Liver (tissue), 9 donors: ENCODE data around the gene BOC. TPM values are rescaled to one million over a fixed set of nuclear protein-coding genes. Genes with fewer than 3 reads are reported as not detected.

ENCODE experiments used
- DNase-seq: peaks from one replicate; pipeline ENCODE4 v3.0.0-alpha.2; 2017; ENCODE audit warnings: low spot score
- H3K27ac ChIP-seq, 2 donors: one replicate each; pipeline ENCODE4 v1.7.0; 2013; ENCODE audit warnings: inconsistent platforms in 2 of 2, low read length in 2 of 2, control low read depth in 1 of 2, low read depth in 1 of 2, mild to moderate bottlenecking in 1 of 2
- H3K27me3 ChIP-seq, 4 donors: one replicate each; pipeline versions ENCODE4 v1.6.1 to v1.7.0; 2013; ENCODE audit warnings: low read length in 3 of 4, inconsistent platforms in 1 of 4, mild to moderate bottlenecking in 1 of 4, moderate library complexity in 1 of 4; ENCODE audit not compliant: control insufficient read depth in 4 of 4, insufficient read depth in 4 of 4
- H3K36me3 ChIP-seq, 4 donors: one replicate each; pipeline versions ENCODE4 v1.6.1 to v1.7.0; 2013; ENCODE audit warnings: low read length in 3 of 4, mild to moderate bottlenecking in 3 of 4, low read depth in 1 of 4, moderate library complexity in 1 of 4; ENCODE audit not compliant: control insufficient read depth in 4 of 4, insufficient read depth in 3 of 4
- H3K4me1 ChIP-seq, 4 donors: one replicate each; pipeline versions ENCODE4 v1.6.1 to v1.7.0; 2013; ENCODE audit warnings: low read length in 3 of 4, mild to moderate bottlenecking in 3 of 4, moderate library complexity in 1 of 4; ENCODE audit not compliant: control insufficient read depth in 4 of 4, insufficient read depth in 4 of 4
- H3K4me3 ChIP-seq, 3 donors: one replicate each; pipeline versions ENCODE4 v1.6.1 to v1.7.0; 2013; ENCODE audit warnings: low read length in 3 of 3, control low read depth in 1 of 3, low read depth in 1 of 3, mild to moderate bottlenecking in 1 of 3
- H3K9ac ChIP-seq, 2 donors: one replicate each; pipeline ENCODE4 v1.7.0; 2013; ENCODE audit warnings: low read length in 2 of 2, mild to moderate bottlenecking in 2 of 2, moderate library complexity in 2 of 2, control low read depth in 1 of 2, low read depth in 1 of 2
- H3K9me3 ChIP-seq, 4 donors: one replicate each; pipeline versions ENCODE4 v1.6.1 to v1.7.0; 2013; ENCODE audit warnings: low read length in 3 of 4; ENCODE audit not compliant: control insufficient read depth in 4 of 4
- EGR1 ChIP-seq, 2 donors: IDR thresholded peaks; 2 replicates each; pipeline ENCODE4 v1.6.1; 2016 to 2018; ENCODE audit warnings: antibody characterized with exemption in 2 of 2, low read depth in 2 of 2
- FOXA1 ChIP-seq: IDR thresholded peaks from 2 replicates; pipeline ENCODE4 v1.6.1; 2016; ENCODE audit warnings: antibody characterized with exemption
- FOXA2 ChIP-seq: IDR thresholded peaks from 2 replicates; pipeline ENCODE4 v1.6.1; 2016; ENCODE audit warnings: antibody characterized with exemption
- GABPA ChIP-seq, 2 donors: IDR thresholded peaks in 1 of 2; conservative IDR thresholded peaks in 1 of 2; 2 replicates each; pipeline ENCODE4 v1.6.1; 2016; ENCODE audit warnings: antibody characterized with exemption in 2 of 2, mild to moderate bottlenecking in 1 of 2, moderate library complexity in 1 of 2
- HNF4A ChIP-seq, 2 donors: conservative IDR thresholded peaks; 2 replicates each; pipeline ENCODE4 v1.6.1; 2016; ENCODE audit warnings: antibody characterized with exemption in 2 of 2, mild to moderate bottlenecking in 2 of 2
- HNF4G ChIP-seq: IDR thresholded peaks from 2 replicates; pipeline ENCODE4 v1.6.1; 2016; ENCODE audit warnings: antibody characterized with exemption
- JUND ChIP-seq, 2 donors: IDR thresholded peaks; 2 replicates each; pipeline ENCODE4 v1.6.1; 2016; ENCODE audit warnings: antibody characterized with exemption in 2 of 2
- RAD21 ChIP-seq, 2 donors: IDR thresholded peaks; 2 replicates each; pipeline ENCODE4 v1.6.1; 2016; ENCODE audit warnings: antibody characterized with exemption in 2 of 2, mild to moderate bottlenecking in 2 of 2
- RXRA ChIP-seq, 2 donors: IDR thresholded peaks; 2 replicates each; pipeline ENCODE4 v1.6.1; 2017 to 2018; ENCODE audit warnings: antibody characterized with exemption in 2 of 2, mild to moderate bottlenecking in 1 of 2
- TAF1 ChIP-seq: conservative IDR thresholded peaks from 2 replicates; pipeline ENCODE4 v1.6.1; 2016; ENCODE audit warnings: antibody characterized with exemption, mild to moderate bottlenecking
- YY1 ChIP-seq: IDR thresholded peaks from 2 replicates; pipeline ENCODE4 v1.6.1; 2016; ENCODE audit warnings: antibody characterized with exemption, mild to moderate bottlenecking
- WGBS: extraction: QIAGEN DNeasy Blood & Tissue Kit; methylation state at CpG from one replicate; pipeline ENCODE4 v1.1.7; 2013; 5-methylcytosine and 5-hydroxymethylcytosine counted together
- polyA plus RNA-seq, 2 donors: library from polyadenylated mRNA; stranded (reverse) in 1 of 2; unstranded in 1 of 2; fragments of 200-250 nt in 1 of 2; fragments of >200 nt in 1 of 2; fragmentation: Nextera tagmentation in 1 of 2; extraction: Ambion mirVana in 1 of 2; gene quantifications; one replicate each; pipeline versions ENCODE4 v1.2.1 to v1.2.3, GENCODE V29; 2013 to 2015
- total RNA-seq, 2 donors: library from RNA; depleted of rRNA; stranded (reverse); fragments of >200 nt; gene quantifications; one replicate each; pipeline ENCODE4 v1.2.3, GENCODE V29; 2014
- TF ChIP-seq, protein P1 (sequence below): IDR thresholded peaks from 2 replicates; pipeline ENCODE4 v1.6.1; 2016; ENCODE audit warnings: antibody characterized with exemption
- TF ChIP-seq, protein P2 (sequence below): IDR thresholded peaks from 2 replicates; pipeline ENCODE4 v1.6.1; 2016; ENCODE audit warnings: antibody characterized with exemption
- TF ChIP-seq, protein P3 (sequence below): IDR thresholded peaks from 2 replicates; pipeline ENCODE4 v1.6.1; 2016; ENCODE audit warnings: antibody characterized with exemption, mild to moderate bottlenecking
- TF ChIP-seq, protein P4 (sequence below): fragments of 150-350 bp; IDR thresholded peaks from 2 replicates; pipeline ENCODE4 v1.5.1; 2017; ENCODE audit warnings: improper control_type of control experiment, low read depth, low read length; ENCODE audit not compliant: missing input control
- donor health status: healthy.
- donor health status: healthy.
- donor health status: healthy.
- donor health status: healthy.
- donor health status: healthy.

Gene BOC
- total and polyA plus RNA-seq, 4 donors: 0.31 to 1.5 (median 0.65) TPM; not detected in 1

DNA sequence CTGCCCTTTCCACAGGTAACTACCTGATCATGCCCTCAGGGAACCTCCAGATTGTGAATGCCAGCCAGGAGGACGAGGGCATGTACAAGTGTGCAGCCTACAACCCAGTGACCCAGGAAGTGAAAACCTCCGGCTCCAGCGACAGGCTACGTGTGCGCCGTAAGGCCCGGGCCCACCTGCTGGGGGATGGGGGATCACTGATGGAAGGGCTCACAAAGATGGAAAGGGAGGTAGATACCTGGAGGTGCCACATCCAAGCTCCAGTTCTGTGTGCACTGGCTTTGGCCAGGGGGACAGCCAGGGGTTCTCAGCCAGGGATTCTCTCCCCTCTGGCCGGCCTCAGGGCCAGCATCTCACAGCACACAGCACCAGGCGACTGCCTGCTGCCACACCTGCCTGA is 59.4 kb downstream of the BOC start (continued):
- no peak for TF ChIP-seq FOXA1
- TF ChIP-seq YY1: no peak
- TF ChIP-seq JUND (IDR thresholded peaks at IDR 0.05): no peak
- no peak for TF ChIP-seq HNF4A (conservative IDR thresholded peaks at IDR 0.05)

DNA sequence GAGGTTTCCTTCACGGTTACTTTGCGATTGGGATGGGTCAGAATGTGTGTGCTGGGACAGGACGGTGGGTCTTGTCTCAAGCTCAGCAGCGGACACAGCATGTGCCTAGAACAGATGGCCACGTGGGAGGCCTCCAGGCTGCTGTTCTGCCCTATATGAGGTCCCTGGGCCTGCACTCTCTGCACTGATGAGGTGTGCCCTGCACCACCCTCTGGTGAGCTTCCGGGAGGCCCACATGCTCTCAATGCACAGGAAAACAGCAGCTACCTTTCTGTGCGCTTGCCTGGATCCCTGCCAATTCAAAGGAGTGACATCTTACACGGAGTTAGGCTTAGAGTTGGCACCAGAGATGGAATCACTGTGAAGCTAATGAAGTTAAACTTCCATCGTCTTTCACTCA is 59.8 kb downstream of the BOC start:
- H3K27ac ChIP-seq: no peak overlapping the region
- no peak overlapping the region for H3K9ac ChIP-seq
- no peak overlapping the region for H3K4me3 ChIP-seq
- no peak for TF ChIP-seq YY1
- TF ChIP-seq, protein P1, sequence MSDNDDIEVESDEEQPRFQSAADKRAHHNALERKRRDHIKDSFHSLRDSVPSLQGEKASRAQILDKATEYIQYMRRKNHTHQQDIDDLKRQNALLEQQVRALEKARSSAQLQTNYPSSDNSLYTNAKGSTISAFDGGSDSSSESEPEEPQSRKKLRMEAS: no peak
- no peak for TF ChIP-seq FOXA1
- no peaks in the 10 kb centered on the region for H3K9me3 ChIP-seq
- H3K4me1 ChIP-seq: peaks cover 0 to 6% (median 0%) of the 10 kb centered on the region in 4 donors
- no peaks in the 10 kb centered on the region for H3K27me3 ChIP-seq
- H3K36me3 ChIP-seq: no peaks in the 10 kb centered on the region
- WGBS: 80% methylated on average over 9 of the region's 9 CpGs
- DNase-seq: no peak

DNA sequence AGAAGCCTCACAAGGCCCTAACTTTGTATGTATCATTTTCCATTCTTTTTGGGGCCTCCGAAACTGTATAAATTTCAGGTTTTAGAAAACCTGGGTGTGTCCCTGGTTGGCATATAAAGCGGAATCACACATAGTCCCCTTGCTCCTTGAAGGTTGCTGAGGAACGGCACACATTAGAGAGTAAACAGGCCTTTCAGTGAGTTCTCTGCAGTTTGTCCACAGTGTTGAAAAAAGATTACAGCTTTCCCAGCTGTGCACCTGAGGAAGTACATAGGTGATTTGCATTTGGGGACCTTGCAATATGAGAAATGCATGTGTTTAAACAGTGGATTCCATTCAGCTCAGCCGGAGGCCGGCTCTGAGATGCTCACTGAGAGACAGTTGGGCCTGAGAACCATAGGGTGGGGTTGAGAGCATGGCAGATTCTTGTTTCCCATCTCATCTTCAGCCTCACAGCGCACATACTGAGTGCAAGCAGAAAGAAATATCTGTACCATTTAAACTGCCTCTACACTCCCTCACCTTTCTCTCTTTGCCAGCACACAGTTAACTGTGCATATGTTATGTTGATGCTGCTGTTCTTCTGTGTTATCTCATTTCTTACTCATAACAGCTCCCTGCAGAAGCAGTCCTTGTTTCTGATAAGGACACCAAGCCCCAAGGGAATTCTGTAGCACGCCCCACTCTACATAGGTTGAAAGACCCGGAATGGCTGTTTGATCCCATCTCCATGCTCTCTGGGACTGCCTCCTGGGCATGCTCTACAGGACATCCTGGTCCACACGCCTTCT is 60.4 kb downstream of the BOC start:
- no peak overlapping the region for H3K27ac ChIP-seq
- peaks cover 0 to 6% (median 0%) of the 10 kb centered on the region in 4 donors for H3K4me1 ChIP-seq
- no peaks in the 10 kb centered on the region for H3K36me3 ChIP-seq
- H3K4me3 ChIP-seq: no peak overlapping the region
- WGBS: 86% methylated on average over 9 of the region's 9 CpGs
- no peaks in the 10 kb centered on the region for H3K9me3 ChIP-seq
- DNase-seq: no peak
- H3K9ac ChIP-seq: no peak overlapping the region
- no peaks in the 10 kb centered on the region for H3K27me3 ChIP-seq
- TF ChIP-seq EGR1 (IDR thresholded peaks at IDR 0.05; ENCODE audit: low read depth in 2 of 2): no peak
- TF ChIP-seq FOXA1: no peak
- no peak for TF ChIP-seq FOXA2
- TF ChIP-seq RAD21 (IDR thresholded peaks at IDR 0.05): no peak
- no peak for TF ChIP-seq YY1
- TF ChIP-seq GABPA (IDR thresholded peaks at IDR 0.05 in 1 of 2, conservative IDR thresholded peaks at IDR 0.05 in 1 of 2): no peak
- TF ChIP-seq, protein P2, sequence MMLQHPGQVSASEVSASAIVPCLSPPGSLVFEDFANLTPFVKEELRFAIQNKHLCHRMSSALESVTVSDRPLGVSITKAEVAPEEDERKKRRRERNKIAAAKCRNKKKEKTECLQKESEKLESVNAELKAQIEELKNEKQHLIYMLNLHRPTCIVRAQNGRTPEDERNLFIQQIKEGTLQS: no peak
- no peak for TF ChIP-seq JUND (IDR thresholded peaks at IDR 0.05)
- TF ChIP-seq RXRA (IDR thresholded peaks at IDR 0.05): no peak

DNA sequence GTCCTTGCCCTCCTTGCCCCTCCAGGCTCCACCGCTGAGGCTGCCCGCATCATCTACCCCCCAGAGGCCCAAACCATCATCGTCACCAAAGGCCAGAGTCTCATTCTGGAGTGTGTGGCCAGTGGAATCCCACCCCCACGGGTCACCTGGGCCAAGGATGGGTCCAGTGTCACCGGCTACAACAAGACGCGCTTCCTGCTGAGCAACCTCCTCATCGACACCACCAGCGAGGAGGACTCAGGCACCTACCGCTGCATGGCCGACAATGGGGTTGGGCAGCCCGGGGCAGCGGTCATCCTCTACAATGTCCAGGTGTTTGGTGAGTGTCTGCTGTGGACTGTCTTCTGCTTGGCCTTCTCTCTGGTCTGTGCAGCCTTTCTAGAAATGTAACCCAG is 61.0 kb downstream of the BOC start:
- no peak for DNase-seq

More for the DNA sequence above, 61.0 kb downstream of the BOC start:
- Histone ChIP-seq H3K4me3 (no peak overlapping the region), H3K36me3 (no peaks in the 10 kb centered on the region), H3K9ac (no peak overlapping the region), H3K27me3 (no peaks in the 10 kb centered on the region), H3K27ac (no peak overlapping the region), H3K9me3 (no peaks in the 10 kb centered on the region), H3K4me1 (peaks cover 0 to 6% (median 0%) of the 10 kb centered on the region in 4 donors)
- WGBS: 91% methylated on average over 13 of the region's 13 CpGs
- no peak for TF ChIP-seq JUND (IDR thresholded peaks at IDR 0.05)
- no peak for TF ChIP-seq HNF4G
- no peak for TF ChIP-seq YY1
- no peak for TF ChIP-seq FOXA2
- TF ChIP-seq, protein P3, sequence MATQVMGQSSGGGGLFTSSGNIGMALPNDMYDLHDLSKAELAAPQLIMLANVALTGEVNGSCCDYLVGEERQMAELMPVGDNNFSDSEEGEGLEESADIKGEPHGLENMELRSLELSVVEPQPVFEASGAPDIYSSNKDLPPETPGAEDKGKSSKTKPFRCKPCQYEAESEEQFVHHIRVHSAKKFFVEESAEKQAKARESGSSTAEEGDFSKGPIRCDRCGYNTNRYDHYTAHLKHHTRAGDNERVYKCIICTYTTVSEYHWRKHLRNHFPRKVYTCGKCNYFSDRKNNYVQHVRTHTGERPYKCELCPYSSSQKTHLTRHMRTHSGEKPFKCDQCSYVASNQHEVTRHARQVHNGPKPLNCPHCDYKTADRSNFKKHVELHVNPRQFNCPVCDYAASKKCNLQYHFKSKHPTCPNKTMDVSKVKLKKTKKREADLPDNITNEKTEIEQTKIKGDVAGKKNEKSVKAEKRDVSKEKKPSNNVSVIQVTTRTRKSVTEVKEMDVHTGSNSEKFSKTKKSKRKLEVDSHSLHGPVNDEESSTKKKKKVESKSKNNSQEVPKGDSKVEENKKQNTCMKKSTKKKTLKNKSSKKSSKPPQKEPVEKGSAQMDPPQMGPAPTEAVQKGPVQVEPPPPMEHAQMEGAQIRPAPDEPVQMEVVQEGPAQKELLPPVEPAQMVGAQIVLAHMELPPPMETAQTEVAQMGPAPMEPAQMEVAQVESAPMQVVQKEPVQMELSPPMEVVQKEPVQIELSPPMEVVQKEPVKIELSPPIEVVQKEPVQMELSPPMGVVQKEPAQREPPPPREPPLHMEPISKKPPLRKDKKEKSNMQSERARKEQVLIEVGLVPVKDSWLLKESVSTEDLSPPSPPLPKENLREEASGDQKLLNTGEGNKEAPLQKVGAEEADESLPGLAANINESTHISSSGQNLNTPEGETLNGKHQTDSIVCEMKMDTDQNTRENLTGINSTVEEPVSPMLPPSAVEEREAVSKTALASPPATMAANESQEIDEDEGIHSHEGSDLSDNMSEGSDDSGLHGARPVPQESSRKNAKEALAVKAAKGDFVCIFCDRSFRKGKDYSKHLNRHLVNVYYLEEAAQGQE: no peak
- TF ChIP-seq, protein P4, sequence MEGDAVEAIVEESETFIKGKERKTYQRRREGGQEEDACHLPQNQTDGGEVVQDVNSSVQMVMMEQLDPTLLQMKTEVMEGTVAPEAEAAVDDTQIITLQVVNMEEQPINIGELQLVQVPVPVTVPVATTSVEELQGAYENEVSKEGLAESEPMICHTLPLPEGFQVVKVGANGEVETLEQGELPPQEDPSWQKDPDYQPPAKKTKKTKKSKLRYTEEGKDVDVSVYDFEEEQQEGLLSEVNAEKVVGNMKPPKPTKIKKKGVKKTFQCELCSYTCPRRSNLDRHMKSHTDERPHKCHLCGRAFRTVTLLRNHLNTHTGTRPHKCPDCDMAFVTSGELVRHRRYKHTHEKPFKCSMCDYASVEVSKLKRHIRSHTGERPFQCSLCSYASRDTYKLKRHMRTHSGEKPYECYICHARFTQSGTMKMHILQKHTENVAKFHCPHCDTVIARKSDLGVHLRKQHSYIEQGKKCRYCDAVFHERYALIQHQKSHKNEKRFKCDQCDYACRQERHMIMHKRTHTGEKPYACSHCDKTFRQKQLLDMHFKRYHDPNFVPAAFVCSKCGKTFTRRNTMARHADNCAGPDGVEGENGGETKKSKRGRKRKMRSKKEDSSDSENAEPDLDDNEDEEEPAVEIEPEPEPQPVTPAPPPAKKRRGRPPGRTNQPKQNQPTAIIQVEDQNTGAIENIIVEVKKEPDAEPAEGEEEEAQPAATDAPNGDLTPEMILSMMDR: no peak
- TF ChIP-seq FOXA1: no peak
- TF ChIP-seq TAF1: no peak
- TF ChIP-seq GABPA (IDR thresholded peaks at IDR 0.05 in 1 of 2, conservative IDR thresholded peaks at IDR 0.05 in 1 of 2): no peak
- TF ChIP-seq RAD21 (IDR thresholded peaks at IDR 0.05): no peak
